HFF-Myc (cell line): Measurements from ENCODE around the gene PIK3C2A.

Experiments used
- DNase-seq: peaks from one replicate; pipeline ENCODE4 v3.0.0-alpha.2; 2011; ENCODE audit warnings: low read depth; ENCODE audit errors: extremely low read depth
- H3K4me3 ChIP-seq: replicated peaks from 2 replicates; pipeline ENCODE4 v1.5.1; 2011; ENCODE audit warnings: low read depth, mild to moderate bottlenecking, control low read depth, low read length
- TF ChIP-seq, protein P1 (sequence below): IDR thresholded peaks from 2 replicates; pipeline ENCODE4 v1.5.1; 2012; ENCODE audit warnings: mild to moderate bottlenecking, low read depth, low read length, control low read depth; ENCODE audit errors: missing control alignments

The PIK3C2A gene

DNA sequence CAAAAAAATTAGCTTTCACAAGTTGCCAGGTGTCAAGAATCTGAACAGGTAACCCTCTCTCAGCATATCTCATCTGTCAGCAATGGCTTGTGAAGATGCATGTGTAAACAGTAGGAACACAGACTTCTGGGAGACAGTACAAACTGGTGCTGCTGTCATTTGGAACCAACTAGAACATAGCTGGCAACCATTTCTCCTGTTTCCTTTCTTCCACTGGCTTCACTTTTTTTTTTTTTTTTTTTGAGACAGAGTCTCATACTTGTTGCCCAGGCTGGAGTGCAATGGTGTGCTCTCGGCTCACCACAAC lies 2.1 kb upstream of the PIK3C2A start:
- no peak for DNase-seq
- H3K4me3 ChIP-seq, result peak overlapping the region; percentile 22; the same call in 1 of the 2 replicates
- TF ChIP-seq, protein P1, sequence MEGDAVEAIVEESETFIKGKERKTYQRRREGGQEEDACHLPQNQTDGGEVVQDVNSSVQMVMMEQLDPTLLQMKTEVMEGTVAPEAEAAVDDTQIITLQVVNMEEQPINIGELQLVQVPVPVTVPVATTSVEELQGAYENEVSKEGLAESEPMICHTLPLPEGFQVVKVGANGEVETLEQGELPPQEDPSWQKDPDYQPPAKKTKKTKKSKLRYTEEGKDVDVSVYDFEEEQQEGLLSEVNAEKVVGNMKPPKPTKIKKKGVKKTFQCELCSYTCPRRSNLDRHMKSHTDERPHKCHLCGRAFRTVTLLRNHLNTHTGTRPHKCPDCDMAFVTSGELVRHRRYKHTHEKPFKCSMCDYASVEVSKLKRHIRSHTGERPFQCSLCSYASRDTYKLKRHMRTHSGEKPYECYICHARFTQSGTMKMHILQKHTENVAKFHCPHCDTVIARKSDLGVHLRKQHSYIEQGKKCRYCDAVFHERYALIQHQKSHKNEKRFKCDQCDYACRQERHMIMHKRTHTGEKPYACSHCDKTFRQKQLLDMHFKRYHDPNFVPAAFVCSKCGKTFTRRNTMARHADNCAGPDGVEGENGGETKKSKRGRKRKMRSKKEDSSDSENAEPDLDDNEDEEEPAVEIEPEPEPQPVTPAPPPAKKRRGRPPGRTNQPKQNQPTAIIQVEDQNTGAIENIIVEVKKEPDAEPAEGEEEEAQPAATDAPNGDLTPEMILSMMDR, result no peak

DNA sequence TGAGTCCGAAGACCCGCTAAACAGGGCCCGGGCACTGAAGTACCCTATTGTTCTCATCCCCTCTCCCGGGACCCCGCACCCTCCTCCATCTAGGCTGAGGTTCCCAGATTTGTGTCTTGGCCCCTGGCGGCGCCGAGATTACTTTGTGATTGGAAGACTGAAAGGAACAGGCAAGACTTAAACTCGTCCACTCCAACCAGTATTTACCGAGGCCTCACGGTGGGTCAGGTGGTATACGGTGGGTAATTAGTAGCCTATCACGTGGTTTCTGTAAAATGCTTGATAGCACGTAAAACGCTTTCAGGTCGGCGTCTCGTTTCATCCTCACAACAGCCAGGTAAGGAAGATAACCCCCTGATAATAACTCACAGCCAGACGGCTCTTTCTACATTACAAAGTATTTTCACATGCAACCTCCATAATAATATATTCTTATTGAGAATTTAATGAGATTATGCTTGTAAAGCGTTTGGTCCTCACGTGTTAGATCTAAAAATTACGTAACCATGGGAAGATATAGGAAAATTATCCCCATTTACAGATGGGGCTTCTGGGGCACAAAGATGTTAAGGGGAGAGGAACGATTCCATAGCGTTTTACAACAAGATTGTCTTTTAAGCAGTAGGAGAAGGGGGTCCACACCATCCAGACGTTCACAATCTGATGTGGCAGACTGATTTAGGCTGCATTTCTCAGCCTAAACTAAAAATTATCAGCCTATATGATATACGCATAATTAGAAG lies 642 bp upstream of the PIK3C2A start:
- DNase-seq, result peak; percentile 35

DNA sequence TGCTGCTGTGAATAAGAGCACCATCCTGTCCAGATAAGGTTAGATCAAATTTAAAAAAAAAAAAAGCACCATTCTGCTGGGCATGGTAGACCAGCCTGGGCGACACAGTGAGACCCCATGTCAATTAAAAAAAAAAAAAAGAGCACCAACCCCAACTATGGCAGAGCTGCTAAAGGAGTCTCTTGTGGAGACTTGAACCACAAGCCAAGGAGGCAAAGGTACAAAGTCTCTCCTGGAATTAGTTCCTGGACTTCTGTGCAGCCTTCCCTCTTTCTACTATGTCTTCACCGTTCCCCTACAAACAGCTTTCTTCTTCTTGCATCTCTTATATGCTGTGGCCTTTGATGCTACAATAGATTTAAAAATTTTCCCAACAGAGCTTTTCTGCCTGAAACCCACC lies 1.3 kb downstream of the PIK3C2A start:
- TF ChIP-seq, protein P1, result no peak

More for the DNA sequence above, 642 bp upstream of the PIK3C2A start:
- peak overlapping the region; percentile 90 for H3K4me3 ChIP-seq
- TF ChIP-seq, protein P1, result no peak

DNA sequence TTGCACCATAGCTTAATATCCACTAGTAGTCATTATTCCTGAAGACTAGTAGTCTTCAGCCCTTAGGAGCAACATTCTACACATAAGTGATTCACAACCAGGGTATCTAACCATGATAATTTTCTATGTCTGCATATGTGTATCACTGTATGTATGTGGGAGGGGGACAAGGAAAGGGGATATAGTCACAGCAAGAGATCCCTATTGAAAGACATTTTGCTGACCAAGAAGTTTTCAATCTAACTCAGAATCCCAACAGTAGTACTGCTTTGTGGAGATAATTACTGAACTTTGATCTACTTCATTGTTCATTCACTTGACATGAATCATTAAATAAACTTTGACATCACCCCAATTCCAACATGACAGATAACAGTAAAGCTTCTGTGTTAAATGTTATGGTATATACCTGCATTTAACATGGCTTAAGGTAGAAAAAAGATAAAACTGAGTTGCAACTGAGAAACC lies 10.3 kb downstream of the PIK3C2A start:
- TF ChIP-seq, protein P1, result no peak
- no peak overlapping the region for H3K4me3 ChIP-seq
- DNase-seq, result no peak

More for the DNA sequence above, 1.3 kb downstream of the PIK3C2A start:
- H3K4me3 ChIP-seq, result peak overlapping the region; percentile 90
- no peak for DNase-seq

GRCh38 chr11:17188675-17189074 lies 19.1 kb downstream of the PIK3C2A start:
- DNase-seq, result no peak
- no peak overlapping the region for H3K4me3 ChIP-seq
- TF ChIP-seq, protein P1, result no peak

GRCh38 chr11:17186932-17187692 lies 20.7 kb downstream of the PIK3C2A start:
- no peak overlapping the region for H3K4me3 ChIP-seq
- TF ChIP-seq, protein P1, result no peak
- no peak for DNase-seq
